ENCODE measurements around the gene DNAI2. TPM values are rescaled to one million over a fixed set of nuclear protein-coding genes. Genes with fewer than 3 reads are reported as not detected.

DNAI2 gene
- total and polyA plus RNA-seq, 9 of the 15 experiments (the other 6 are each of a cell fraction or from before 2014, with no cell fraction given) = not detected

- TF ChIP-seq ZBTB33 (CRISPR knock-in tag; IDR thresholded peaks at IDR 0.05) (no peak), NBN (IDR thresholded peaks at IDR 0.05; ENCODE audit: low read depth) (no peak), RBM15 (IDR thresholded peaks at IDR 0.05; ENCODE audit: insufficient read depth, low read length) (no peak), ZC3H8 (IDR thresholded peaks at IDR 0.05) (no peak), ZBTB43 (CRISPR knock-in tag; IDR thresholded peaks at IDR 0.05) (no peak), ZNF197 (CRISPR knock-in tag; IDR thresholded peaks at IDR 0.05; ENCODE audit: low read depth) (no peak), ZNF165 (CRISPR knock-in tag; IDR thresholded peaks at IDR 0.05; ENCODE audit: borderline replicate concordance) (no peak), THRAP3 (IDR thresholded peaks at IDR 0.05; ENCODE audit: borderline replicate concordance) (no peak), CREBBP (IDR thresholded peaks at IDR 0.05; ENCODE audit: low read depth, low read length) (no peak), ZNF780A (CRISPR knock-in tag; IDR thresholded peaks at IDR 0.05) (no peak), ZNF695 (CRISPR knock-in tag; IDR thresholded peaks at IDR 0.05) (no peak), AFF1 (IDR thresholded peaks at IDR 0.05; ENCODE audit: low read depth in 1 of 2, partially characterized antibody in 2 of 2) (no peak), ZNF384 (IDR thresholded peaks at IDR 0.05; ENCODE audit: low read depth, low read length) (no peak), SMAD2 (IDR thresholded peaks at IDR 0.05; ENCODE audit: low read depth, low read length) (no peak), COPS2 (conservative IDR thresholded peaks at IDR 0.05) (no peak), SRF (CRISPR knock-in tag; IDR thresholded peaks at IDR 0.05) (no peak), RBM22 (IDR thresholded peaks at IDR 0.05; ENCODE audit: low read depth, low read length, poor library complexity, severe bottlenecking) (no peak), POLR2AphosphoS5 (IDR thresholded peaks at IDR 0.05; ENCODE audit: control insufficient read depth, insufficient read depth, low read depth, low read length) (no peak), RFX1 (IDR thresholded peaks at IDR 0.05) (no peak), ZNF12 (CRISPR knock-in tag; IDR thresholded peaks at IDR 0.05) (no peak), PHF21A (IDR thresholded peaks at IDR 0.05; ENCODE audit: borderline replicate concordance, low read depth) (no peak)
These were observed 34.1 kb downstream of the DNAI2 start (continued) for GRCh38 chr17:74307984-74308773.

All from K562 (cell line).